ENCODE results near the gene SRP68. TPM values are rescaled to one million over a fixed set of nuclear protein-coding genes. Genes with fewer than 3 reads are reported as not detected.

The SRP68 gene
- polyA plus RNA-seq, 2 of the 4 experiments (the other 2 are of a cell fraction): 121 to 139 TPM

DNA sequence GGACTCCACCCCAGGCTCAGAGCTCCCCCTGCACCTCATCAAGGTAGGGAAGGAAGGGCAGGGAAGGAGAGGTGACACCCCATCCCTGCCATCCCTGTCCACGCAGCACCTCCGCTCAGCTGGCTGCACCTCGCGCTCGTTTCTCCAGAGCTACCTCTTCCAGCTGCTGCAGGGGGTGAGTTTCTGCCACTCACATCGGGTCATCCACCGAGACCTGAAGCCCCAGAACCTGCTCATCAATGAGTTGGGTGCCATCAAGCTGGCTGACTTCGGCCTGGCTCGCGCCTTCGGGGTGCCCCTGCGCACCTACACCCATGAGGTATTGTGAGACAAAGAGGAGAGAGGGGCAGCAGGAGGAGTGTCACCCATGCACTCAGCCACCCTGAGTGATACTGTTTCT lies 70.2 kb downstream of the SRP68 start:
- H3K4me3 ChIP-seq: no peak overlapping the region
- no peak overlapping the region for H3K4me2 ChIP-seq
- TF ChIP-seq RAD21 (conservative IDR thresholded peaks at IDR 0.05 in 1 of 2, IDR thresholded peaks at IDR 0.05 in 1 of 2) (no peak), POLR2AphosphoS2 (conservative IDR thresholded peaks at IDR 0.05; ENCODE audit: low read length) (no peak), MAFK (IDR thresholded peaks at IDR 0.05; ENCODE audit: partially characterized antibody) (no peak), JUNB (IDR thresholded peaks at IDR 0.05) (no peak), EHF (CRISPR knock-in tag; IDR thresholded peaks at IDR 0.05) (no peak), ZFP36 (IDR thresholded peaks at IDR 0.05; ENCODE audit: borderline replicate concordance, partially characterized antibody) (no peak), KDM1A (IDR thresholded peaks at IDR 0.05; ENCODE audit: low read depth) (no peak)
- TF ChIP-seq, protein P1, sequence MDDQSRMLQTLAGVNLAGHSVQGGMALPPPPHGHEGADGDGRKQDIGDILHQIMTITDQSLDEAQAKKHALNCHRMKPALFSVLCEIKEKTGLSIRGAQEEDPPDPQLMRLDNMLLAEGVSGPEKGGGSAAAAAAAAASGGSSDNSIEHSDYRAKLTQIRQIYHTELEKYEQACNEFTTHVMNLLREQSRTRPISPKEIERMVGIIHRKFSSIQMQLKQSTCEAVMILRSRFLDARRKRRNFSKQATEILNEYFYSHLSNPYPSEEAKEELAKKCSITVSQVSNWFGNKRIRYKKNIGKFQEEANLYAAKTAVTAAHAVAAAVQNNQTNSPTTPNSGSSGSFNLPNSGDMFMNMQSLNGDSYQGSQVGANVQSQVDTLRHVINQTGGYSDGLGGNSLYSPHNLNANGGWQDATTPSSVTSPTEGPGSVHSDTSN (IDR thresholded peaks at IDR 0.05): no peak
- FAIRE-seq (no peak), ATAC-seq (no peak), DNase-seq (ENCODE audit: low read depth in 1 of 2, low spot score in 1 of 2) (no peak)
- CTCF ChIA-PET: interaction anchor here (1.0 to 24.2 kb wide), 15 partner anchors 13 to 302 kb away, joined by 3 to 408 read pairs (median 5); partner anchors contain the start of genes ACOX1, MRPL38, TEN1 and WBP2
- H3K27ac ChIP-seq: no peak overlapping the region
- H3K9me3 ChIP-seq: no peaks in the 10 kb centered on the region
- POLR2A ChIA-PET: interaction anchor here (1.5 kb wide), 1 partner anchor 23 kb away, joined by 6 read pairs; the partner anchor contains the start of genes ACOX1 and TEN1
- WGBS (ENCODE audit: missing lambda C conversion rate): 97% methylated on average over 12 of the region's 12 CpGs
- H3K4me1 ChIP-seq: peaks cover 11% of the 10 kb centered on the region; the same call in 2 of the 3 replicates

DNA sequence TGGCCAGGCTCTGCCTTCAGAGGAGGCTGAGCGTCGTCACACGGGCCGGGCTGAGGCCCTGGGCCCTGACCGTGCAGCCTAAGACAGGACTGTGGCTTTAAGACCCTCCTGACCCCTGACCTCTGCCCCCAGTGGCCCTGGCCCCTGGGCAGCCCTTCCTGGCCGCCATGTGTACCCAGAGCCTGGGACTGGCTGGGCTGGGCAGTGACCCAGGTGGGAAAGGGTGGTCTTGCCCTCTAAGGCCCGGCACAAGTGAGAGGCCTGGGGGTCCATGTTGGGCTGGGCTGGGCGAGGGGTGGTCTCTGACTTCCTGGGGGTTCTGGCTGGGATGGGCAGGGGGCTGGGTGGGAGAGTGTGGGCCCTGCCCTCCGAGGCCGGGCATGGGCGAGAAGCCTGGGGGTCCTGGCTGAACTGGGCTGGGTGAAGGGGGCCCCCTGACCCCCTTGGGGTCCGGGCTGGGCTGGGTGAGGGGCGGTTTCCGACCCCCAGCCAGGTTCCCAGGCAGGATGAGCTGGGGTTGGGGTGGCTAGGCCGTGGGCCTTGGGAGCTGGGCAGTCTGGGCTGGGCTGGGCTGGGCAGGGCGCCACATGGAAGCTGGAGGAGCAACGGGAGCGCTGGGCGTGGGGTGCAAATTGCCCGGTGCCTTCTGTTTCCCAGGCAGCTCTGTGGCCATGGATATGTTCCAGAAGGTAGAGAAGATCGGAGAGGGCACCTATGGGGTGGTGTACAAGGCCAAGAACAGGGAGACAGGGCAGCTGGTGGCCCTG lies 71.4 kb downstream of the SRP68 start, which contains the start of gene CDK3:
Gene CDK3, plus strand, starts transcription at position 101 of the 767 bp plus-strand sequence. Its CDS starts 571 bp downstream, at position 672.
- no peak within 1 kb of the TSS for H3K4me3 ChIP-seq
- no peak within 1 kb of the TSS for H3K4me2 ChIP-seq
- H3K9me3 ChIP-seq: no peaks in the 10 kb centered on the region
- TF ChIP-seq RFX5 (IDR thresholded peaks at IDR 0.05) (no peak), HOXB13 (CRISPR knock-in tag; IDR thresholded peaks at IDR 0.05; ENCODE audit: low read depth) (no peak), ZC3H11A (IDR thresholded peaks at IDR 0.05) (no peak), HEYL (CRISPR knock-in tag; IDR thresholded peaks at IDR 0.05) (no peak), BHLHE40 (IDR thresholded peaks at IDR 0.05; ENCODE audit: low read depth, low read length) (no peak), MAZ (IDR thresholded peaks at IDR 0.05; ENCODE audit: borderline replicate concordance, low read depth, low read length) (no peak), MAFK (IDR thresholded peaks at IDR 0.05; ENCODE audit: partially characterized antibody) (no peak), RAD21 (conservative IDR thresholded peaks at IDR 0.05 in 1 of 2, IDR thresholded peaks at IDR 0.05 in 1 of 2) (0 out of 5 replicates have a peak, but pooled peaks of 1 of the 2 experiments have one; percentile 2), ESRRA (IDR thresholded peaks at IDR 0.05; ENCODE audit: borderline replicate concordance, low read length) (no peak)
- TF ChIP-seq, protein P2, sequence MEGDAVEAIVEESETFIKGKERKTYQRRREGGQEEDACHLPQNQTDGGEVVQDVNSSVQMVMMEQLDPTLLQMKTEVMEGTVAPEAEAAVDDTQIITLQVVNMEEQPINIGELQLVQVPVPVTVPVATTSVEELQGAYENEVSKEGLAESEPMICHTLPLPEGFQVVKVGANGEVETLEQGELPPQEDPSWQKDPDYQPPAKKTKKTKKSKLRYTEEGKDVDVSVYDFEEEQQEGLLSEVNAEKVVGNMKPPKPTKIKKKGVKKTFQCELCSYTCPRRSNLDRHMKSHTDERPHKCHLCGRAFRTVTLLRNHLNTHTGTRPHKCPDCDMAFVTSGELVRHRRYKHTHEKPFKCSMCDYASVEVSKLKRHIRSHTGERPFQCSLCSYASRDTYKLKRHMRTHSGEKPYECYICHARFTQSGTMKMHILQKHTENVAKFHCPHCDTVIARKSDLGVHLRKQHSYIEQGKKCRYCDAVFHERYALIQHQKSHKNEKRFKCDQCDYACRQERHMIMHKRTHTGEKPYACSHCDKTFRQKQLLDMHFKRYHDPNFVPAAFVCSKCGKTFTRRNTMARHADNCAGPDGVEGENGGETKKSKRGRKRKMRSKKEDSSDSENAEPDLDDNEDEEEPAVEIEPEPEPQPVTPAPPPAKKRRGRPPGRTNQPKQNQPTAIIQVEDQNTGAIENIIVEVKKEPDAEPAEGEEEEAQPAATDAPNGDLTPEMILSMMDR (IDR thresholded peaks at IDR 0.05): peak; percentile 31; the same call in 2 of the 3 replicates
- DNase-seq (ENCODE audit: low read depth in 1 of 2, low spot score in 1 of 2): no peak
- 74% methylated on average over 17 of the region's 21 CpGs for WGBS (ENCODE audit: missing lambda C conversion rate)
- FAIRE-seq: no peak
- ChIA-PET POLR2A (interaction anchor here (1.3 kb wide), 1 partner anchor 120 kb away, joined by 4 read pairs; no protein-coding TSS in a partner anchor), CTCF (interaction anchor here (0.6 to 24.2 kb wide), 38 partner anchors 9 to 383 kb away, joined by 3 to 408 read pairs (median 4); partner anchors contain the start of genes ACOX1, FBF1, MRPL38 and SPHK1)
- peaks cover 15% of the 10 kb centered on the region; the same call in 2 of the 3 replicates for H3K4me1 ChIP-seq
- H3K27ac ChIP-seq: peak within 1 kb of the TSS in 1 of 2 experiments; percentile 52; a peak in 2 of 6 replicates
- no peak; a peak in 1 of 6 replicates for ATAC-seq

Measured in A549 (cell line).